Astrocyte (in vitro differentiated cells and primary cell): ENCODE measurements around the gene SHANK2. TPM values are rescaled to one million over a fixed set of nuclear protein-coding genes. Genes with fewer than 3 reads are reported as not detected.

ENCODE experiments used
- DNase-seq: peaks from one replicate; pipeline ENCODE4 v3.0.0-alpha.2; 2010; ENCODE audit warnings: low read depth
- FAIRE-seq: peaks from 2 replicates; lab custom pipeline; 2011; peaks lifted over from hg19 to GRCh38; lab: Jason Lieb, UNC
- H2AFZ ChIP-seq: 2 replicates; pipeline ENCODE4 v1.6.0; 2012; ENCODE audit warnings: low read depth, low read length, inconsistent platforms
- H3K27ac ChIP-seq: 2 replicates; pipeline ENCODE4 v1.5.1; 2011; ENCODE audit warnings: low read depth, low read length, inconsistent platforms
- H3K27me3 ChIP-seq: 2 replicates; pipeline ENCODE4 v1.6.0; 2011; ENCODE audit warnings: low read length, inconsistent platforms; ENCODE audit not compliant: insufficient read depth
- H3K36me3 ChIP-seq: 2 replicates; pipeline ENCODE4 v1.5.1; 2011; ENCODE audit warnings: low read length, inconsistent platforms; ENCODE audit not compliant: insufficient read depth
- H3K4me1 ChIP-seq: 2 replicates; pipeline ENCODE4 v1.5.1; 2011; ENCODE audit warnings: low read length, inconsistent platforms; ENCODE audit not compliant: insufficient read depth
- H3K4me2 ChIP-seq: 2 replicates; pipeline ENCODE4 v1.6.0; 2012; ENCODE audit warnings: low read length, inconsistent platforms
- H3K4me3 ChIP-seq: 2 replicates; pipeline ENCODE4 v1.5.1; 2011; ENCODE audit warnings: low read depth, mild to moderate bottlenecking, low read length, inconsistent platforms; ENCODE audit not compliant: insufficient read depth
- H3K79me2 ChIP-seq: 2 replicates; pipeline ENCODE4 v1.6.0; 2012; ENCODE audit warnings: mild to moderate bottlenecking, low read length, inconsistent platforms; ENCODE audit not compliant: insufficient read depth
- H3K9ac ChIP-seq: 2 replicates; pipeline ENCODE4 v1.6.0; 2012; ENCODE audit warnings: mild to moderate bottlenecking, low read length, inconsistent platforms
- H3K9me3 ChIP-seq: 2 replicates; pipeline ENCODE4 v1.5.1; 2012; ENCODE audit warnings: low read depth, mild to moderate bottlenecking, low read length, inconsistent platforms; ENCODE audit not compliant: insufficient read depth
- H4K20me1 ChIP-seq: 2 replicates; pipeline ENCODE4 v1.6.0; 2012; ENCODE audit warnings: low read length, inconsistent platforms; ENCODE audit not compliant: insufficient read depth
- H3K27ac Mint-ChIP-seq: one replicate; pipeline ENCODE4 v1.8.0; 2021; ENCODE audit warnings: mild to moderate bottlenecking, mixed read lengths; ENCODE audit not compliant: unreplicated experiment
- H3K27me3 Mint-ChIP-seq: one replicate; pipeline ENCODE4 v1.8.0; 2021; ENCODE audit warnings: low read depth, mixed read lengths; ENCODE audit not compliant: unreplicated experiment
- H3K36me3 Mint-ChIP-seq: one replicate; pipeline ENCODE4 v1.8.0; 2021; ENCODE audit warnings: low read depth, mixed read lengths; ENCODE audit not compliant: unreplicated experiment
- H3K4me1 Mint-ChIP-seq: one replicate; pipeline ENCODE4 v1.8.0; 2021; ENCODE audit warnings: low read depth, mixed read lengths; ENCODE audit not compliant: unreplicated experiment
- H3K4me3 Mint-ChIP-seq: one replicate; pipeline ENCODE4 v1.8.0; 2021; ENCODE audit warnings: mild to moderate bottlenecking, moderate library complexity, mixed read lengths; ENCODE audit not compliant: unreplicated experiment
- H3K9me3 Mint-ChIP-seq: one replicate; pipeline ENCODE4 v1.8.0; 2021; ENCODE audit warnings: mild to moderate bottlenecking, mixed read lengths; ENCODE audit not compliant: unreplicated experiment
- CTCF ChIP-seq: IDR thresholded peaks from 2 replicates; pipeline ENCODE4 v1.5.1; 2011; ENCODE audit warnings: low read depth, mild to moderate bottlenecking, inconsistent platforms, low read length, moderate library complexity; ENCODE audit not compliant: insufficient read depth
- EZH2 ChIP-seq: IDR thresholded peaks from 2 replicates; pipeline ENCODE4 v1.6.1; 2012; ENCODE audit warnings: mild to moderate bottlenecking, low read length, inconsistent platforms; ENCODE audit not compliant: insufficient read depth
- total RNA-seq: library from RNA; stranded (reverse); gene quantifications from 2 replicates; pipeline ENCODE4 v1.2.1, GENCODE V29; 2021

The SHANK2 gene
- total RNA-seq, 1 donor from 2014 or later = 10.1 TPM

GRCh38 chr11:71206186-71206585, 46.2 kb downstream of the SHANK2 start:
- H3K27me3 Mint-ChIP-seq = peaks cover 17% of the 10 kb centered on the region
- H4K20me1 ChIP-seq = no peaks in the 10 kb centered on the region
- H3K4me1 Mint-ChIP-seq = no peaks in the 10 kb centered on the region
- H3K4me2 ChIP-seq = no peak overlapping the region
- H3K4me3 ChIP-seq = no peak overlapping the region
- H3K4me1 ChIP-seq = no peaks in the 10 kb centered on the region
- H3K79me2 ChIP-seq = no peaks in the 10 kb centered on the region
- no peak for TF ChIP-seq EZH2
- TF ChIP-seq CTCF = no peak
- H3K27ac Mint-ChIP-seq = peak overlapping the region; percentile 35
- no peak overlapping the region for H3K4me3 Mint-ChIP-seq
- H3K27me3 ChIP-seq = no peaks in the 10 kb centered on the region
- no peak overlapping the region for H3K9ac ChIP-seq
- H2AFZ ChIP-seq = no peak overlapping the region
- no peak overlapping the region for H3K27ac ChIP-seq
- no peaks in the 10 kb centered on the region for H3K36me3 ChIP-seq
- DNase-seq (no peak), FAIRE-seq (no peak)
- peaks cover 8% of the 10 kb centered on the region for H3K9me3 ChIP-seq
- H3K36me3 Mint-ChIP-seq = peaks cover 4% of the 10 kb centered on the region
- H3K9me3 Mint-ChIP-seq = no peaks in the 10 kb centered on the region

GRCh38 chr11:71204748-71205664, 47.4 kb downstream of the SHANK2 start:
- FAIRE-seq = no peak

More at GRCh38 chr11:71204748-71205664, 47.4 kb downstream of the SHANK2 start:
- Mint-ChIP-seq H3K36me3 (peaks cover 4% of the 10 kb centered on the region), H3K27me3 (peaks cover 17% of the 10 kb centered on the region), H3K4me1 (no peaks in the 10 kb centered on the region), H3K9me3 (peaks cover 2% of the 10 kb centered on the region), H3K27ac (no peak overlapping the region), H3K4me3 (no peak overlapping the region)
- H2AFZ ChIP-seq = no peak overlapping the region
- no peaks in the 10 kb centered on the region for H3K79me2 ChIP-seq
- H3K4me3 ChIP-seq = no peak overlapping the region
- no peak for TF ChIP-seq CTCF
- no peak for TF ChIP-seq EZH2
- DNase-seq = no peak
- no peak overlapping the region for H3K4me2 ChIP-seq
- H3K27me3 ChIP-seq = no peaks in the 10 kb centered on the region
- no peak overlapping the region for H3K9ac ChIP-seq
- no peak overlapping the region for H3K27ac ChIP-seq
- no peaks in the 10 kb centered on the region for H3K4me1 ChIP-seq
- H4K20me1 ChIP-seq = no peaks in the 10 kb centered on the region
- peaks cover 8% of the 10 kb centered on the region for H3K9me3 ChIP-seq
- H3K36me3 ChIP-seq = no peaks in the 10 kb centered on the region
